NB4 (cell line): ENCODE measurements around the gene SH3D19.

Experiments
- DNase-seq: peaks from one replicate; pipeline ENCODE4 v3.0.0; 2010; ENCODE audit warnings: low read depth
- H3K4me3 ChIP-seq: one replicate; pipeline ENCODE4 v1.5.1; 2011; ENCODE audit warnings: mild to moderate bottlenecking, low read depth, low read length, moderate library complexity
- CTCF ChIP-seq: IDR thresholded peaks from one replicate; pipeline ENCODE4 v1.5.1; 2012; ENCODE audit warnings: low read depth, low read length
- MAX ChIP-seq: IDR thresholded peaks from 2 replicates; pipeline ENCODE4 v1.6.1; 2011; ENCODE audit warnings: low read depth, low read length
- MYC ChIP-seq: IDR thresholded peaks from 2 replicates; pipeline ENCODE4 v1.6.1; 2011; ENCODE audit warnings: low read depth, low read length
- POLR2A ChIP-seq: IDR thresholded peaks from 2 replicates; pipeline ENCODE4 v1.6.1; 2011; ENCODE audit warnings: mild to moderate bottlenecking; ENCODE audit not compliant: insufficient read length; ENCODE audit errors: extremely low read depth

SH3D19 gene

GRCh38 chr4:151207186-151207585 lies 118.2 kb downstream of the SH3D19 start:
- TF ChIP-seq MYC (no peak), MAX (no peak), POLR2A (no peak), CTCF (no peak)

GRCh38 chr4:151206241-151207005 lies 119.0 kb downstream of the SH3D19 start:
- TF ChIP-seq MAX (no peak), MYC (no peak), CTCF (no peak), POLR2A (no peak)
- no peak overlapping the region for H3K4me3 ChIP-seq
- DNase-seq, result no peak

More at GRCh38 chr4:151207186-151207585, 118.2 kb downstream of the SH3D19 start:
- no peak for DNase-seq
- no peak overlapping the region for H3K4me3 ChIP-seq

- no peak for TF ChIP-seq POLR2A
- TF ChIP-seq MYC, result no peak
- TF ChIP-seq CTCF, result no peak
- TF ChIP-seq MAX, result no peak
- no peak for DNase-seq
- H3K4me3 ChIP-seq, result no peak overlapping the region
Measured at GRCh38 chr4:151205722-151206121, 119.7 kb downstream of the SH3D19 start.

GRCh38 chr4:151204925-151205524 lies 120.4 kb downstream of the SH3D19 start:
- no peak overlapping the region for H3K4me3 ChIP-seq
- no peak for TF ChIP-seq POLR2A
- TF ChIP-seq CTCF, result no peak
- TF ChIP-seq MAX, result no peak
- no peak for TF ChIP-seq MYC
- DNase-seq, result no peak

GRCh38 chr4:151202851-151203455 lies 122.5 kb downstream of the SH3D19 start:
- no peak for TF ChIP-seq MYC
- no peak for TF ChIP-seq MAX
- no peak for TF ChIP-seq POLR2A
- no peak for TF ChIP-seq CTCF
- no peak for DNase-seq

More at GRCh38 chr4:151202851-151203455, 122.5 kb downstream of the SH3D19 start:
- H3K4me3 ChIP-seq, result no peak overlapping the region
